ENCODE data around the gene AP2B1.
A peak's percentile ranks its signal among the peaks of the same experiment; 100 is the strongest.

Gene AP2B1

GRCh38 chr17:35568561-35568960, 18.6 kb upstream of the AP2B1 start:
- Histone ChIP-seq H4K8ac (ENCODE audit: low read length) (no peak overlapping the region), H2AK5ac (ENCODE audit: low read length, severe bottlenecking) (no peak overlapping the region), H3K4me2 (ENCODE audit: low read length, poor library complexity, severe bottlenecking) (peak overlapping the region; percentile 48), H3K36me3 (ENCODE audit: control insufficient read depth in 1 of 2, insufficient read depth in 2 of 2, low read depth in 1 of 2, low read length in 2 of 2) (peaks cover 1 to 5% of the 10 kb centered on the region in 2 experiments), H2BK5ac (ENCODE audit: low read depth, low read length, poor library complexity, severe bottlenecking) (no peak overlapping the region), H3K4me3 (ENCODE audit: insufficient read depth in 1 of 2, low read depth in 1 of 2, low read length in 2 of 2) (peak overlapping the region; percentile 38 to 95), H3K9me3 (ENCODE audit: control insufficient read depth, low read length) (no peaks in the 10 kb centered on the region), H3K4ac (ENCODE audit: low read depth in 1 of 2, low read length in 2 of 2) (no peak overlapping the region), H3K23ac (ENCODE audit: low read length in 2 of 2) (no peak overlapping the region), H2BK15ac (ENCODE audit: low read depth, poor library complexity, severe bottlenecking) (no peak overlapping the region), H3K79me1 (replicated peaks; ENCODE audit: low read length, poor library complexity, severe bottlenecking) (peaks cover 14% of the 10 kb centered on the region), H3K27me3 (ENCODE audit: control insufficient read depth in 1 of 2, insufficient read depth in 1 of 2, low read length in 2 of 2) (peaks cover 3 to 5% of the 10 kb centered on the region in 2 experiments), H2BK12ac (ENCODE audit: low read length in 2 of 2) (no peak overlapping the region), H3K27ac (ENCODE audit: low read length, poor library complexity, severe bottlenecking) (no peak overlapping the region), H2AFZ (ENCODE audit: low read depth, low read length) (peak overlapping the region; percentile 54), H3K18ac (ENCODE audit: low read depth in 1 of 2, low read length in 2 of 2) (no peak overlapping the region), H3K14ac (ENCODE audit: low read length in 2 of 2) (no peak overlapping the region), H4K91ac (ENCODE audit: low read length) (no peak overlapping the region), H2BK120ac (ENCODE audit: low read depth, low read length) (no peak overlapping the region), H3K4me1 (ENCODE audit: control insufficient read depth, insufficient read depth, low read depth, low read length) (peaks cover 8% of the 10 kb centered on the region), H3K9ac (ENCODE audit: low read length) (peak overlapping the region; percentile 97)
- 45% methylated on average over 15 of the region's 15 CpGs for WGBS
- DNase-seq: peak; percentile 80

- no peaks in the 10 kb centered on the region for H3K9me3 ChIP-seq (ENCODE audit: control insufficient read depth, low read length)
- WGBS: 98% methylated on average over 2 of the region's 2 CpGs
- H3K23ac ChIP-seq (ENCODE audit: low read length in 2 of 2): no peak overlapping the region
- no peak overlapping the region for H2BK120ac ChIP-seq (ENCODE audit: low read depth, low read length)
- no peak overlapping the region for H2AFZ ChIP-seq (ENCODE audit: low read depth, low read length)
- H3K27me3 ChIP-seq (ENCODE audit: control insufficient read depth in 1 of 2, insufficient read depth in 1 of 2, low read length in 2 of 2): peaks cover 3 to 5% of the 10 kb centered on the region in 2 experiments
- H4K91ac ChIP-seq (ENCODE audit: low read length): no peak overlapping the region
- no peak overlapping the region for H2BK15ac ChIP-seq (ENCODE audit: low read depth, poor library complexity, severe bottlenecking)
- no peak overlapping the region for H2BK5ac ChIP-seq (ENCODE audit: low read depth, low read length, poor library complexity, severe bottlenecking)
- no peak overlapping the region for H3K27ac ChIP-seq (ENCODE audit: low read length, poor library complexity, severe bottlenecking)
- H3K9ac ChIP-seq (ENCODE audit: low read length): peak overlapping the region; percentile 97
- no peak overlapping the region for H3K4ac ChIP-seq (ENCODE audit: low read depth in 1 of 2, low read length in 2 of 2)
- no peak overlapping the region for H3K14ac ChIP-seq (ENCODE audit: low read length in 2 of 2)
- DNase-seq: no peak
- H3K79me1 ChIP-seq (replicated peaks; ENCODE audit: low read length, poor library complexity, severe bottlenecking): peaks cover 14% of the 10 kb centered on the region
- no peak overlapping the region for H2BK12ac ChIP-seq (ENCODE audit: low read length in 2 of 2)
- H3K36me3 ChIP-seq (ENCODE audit: control insufficient read depth in 1 of 2, insufficient read depth in 2 of 2, low read depth in 1 of 2, low read length in 2 of 2): peaks cover 5 to 9% of the 10 kb centered on the region in 2 experiments
- H3K4me3 ChIP-seq (ENCODE audit: insufficient read depth in 1 of 2, low read depth in 1 of 2, low read length in 2 of 2): peak overlapping the region in 1 of 2 experiments; percentile 95
- no peak overlapping the region for H3K4me2 ChIP-seq (ENCODE audit: low read length, poor library complexity, severe bottlenecking)
- H3K4me1 ChIP-seq (ENCODE audit: control insufficient read depth, insufficient read depth, low read depth, low read length): peaks cover 8% of the 10 kb centered on the region
- H3K18ac ChIP-seq (ENCODE audit: low read depth in 1 of 2, low read length in 2 of 2): no peak overlapping the region
- H4K8ac ChIP-seq (ENCODE audit: low read length): no peak overlapping the region
- H2AK5ac ChIP-seq (ENCODE audit: low read length, severe bottlenecking): no peak overlapping the region
These were observed 17.7 kb upstream of the AP2B1 start for GRCh38 chr17:35569405-35569804.

GRCh38 chr17:35575759-35576158, 11.4 kb upstream of the AP2B1 start:
- Histone ChIP-seq H3K4me3 (ENCODE audit: insufficient read depth in 1 of 2, low read depth in 1 of 2, low read length in 2 of 2) (no peak overlapping the region), H2AK5ac (ENCODE audit: low read length, severe bottlenecking) (no peak overlapping the region), H3K9ac (ENCODE audit: low read length) (no peak overlapping the region), H4K8ac (ENCODE audit: low read length) (no peak overlapping the region), H3K18ac (ENCODE audit: low read depth in 1 of 2, low read length in 2 of 2) (no peak overlapping the region), H3K9me3 (ENCODE audit: control insufficient read depth, low read length) (no peaks in the 10 kb centered on the region), H3K23ac (ENCODE audit: low read length in 2 of 2) (no peak overlapping the region), H3K79me1 (replicated peaks; ENCODE audit: low read length, poor library complexity, severe bottlenecking) (peaks cover 21% of the 10 kb centered on the region), H4K91ac (ENCODE audit: low read length) (no peak overlapping the region), H3K36me3 (ENCODE audit: control insufficient read depth in 1 of 2, insufficient read depth in 2 of 2, low read depth in 1 of 2, low read length in 2 of 2) (peaks cover 11 to 33% of the 10 kb centered on the region in 2 experiments), H2BK120ac (ENCODE audit: low read depth, low read length) (no peak overlapping the region), H2BK15ac (ENCODE audit: low read depth, poor library complexity, severe bottlenecking) (no peak overlapping the region), H3K4ac (ENCODE audit: low read depth in 1 of 2, low read length in 2 of 2) (no peak overlapping the region), H3K4me2 (ENCODE audit: low read length, poor library complexity, severe bottlenecking) (no peak overlapping the region), H3K27ac (ENCODE audit: low read length, poor library complexity, severe bottlenecking) (no peak overlapping the region), H3K4me1 (ENCODE audit: control insufficient read depth, insufficient read depth, low read depth, low read length) (no peaks in the 10 kb centered on the region), H3K27me3 (ENCODE audit: control insufficient read depth in 1 of 2, insufficient read depth in 1 of 2, low read length in 2 of 2) (no peaks in the 10 kb centered on the region), H3K14ac (ENCODE audit: low read length in 2 of 2) (no peak overlapping the region), H2AFZ (ENCODE audit: low read depth, low read length) (peak overlapping the region; percentile 14), H2BK12ac (ENCODE audit: low read length in 2 of 2) (no peak overlapping the region), H2BK5ac (ENCODE audit: low read depth, low read length, poor library complexity, severe bottlenecking) (no peak overlapping the region)
- 100% methylated on average over 3 of the region's 3 CpGs for WGBS
- no peak for DNase-seq

GRCh38 chr17:35577830-35578196, 9.3 kb upstream of the AP2B1 start:
- Histone ChIP-seq H3K23ac (ENCODE audit: low read length in 2 of 2) (no peak overlapping the region), H3K27ac (ENCODE audit: low read length, poor library complexity, severe bottlenecking) (peak overlapping the region; percentile 84), H2BK5ac (ENCODE audit: low read depth, low read length, poor library complexity, severe bottlenecking) (no peak overlapping the region), H2BK12ac (ENCODE audit: low read length in 2 of 2) (no peak overlapping the region), H3K27me3 (ENCODE audit: control insufficient read depth in 1 of 2, insufficient read depth in 1 of 2, low read length in 2 of 2) (no peaks in the 10 kb centered on the region), H3K9ac (ENCODE audit: low read length) (peak overlapping the region; percentile 95), H3K79me1 (replicated peaks; ENCODE audit: low read length, poor library complexity, severe bottlenecking) (peaks cover 15% of the 10 kb centered on the region), H2BK15ac (ENCODE audit: low read depth, poor library complexity, severe bottlenecking) (no peak overlapping the region), H2BK120ac (ENCODE audit: low read depth, low read length) (no peak overlapping the region), H3K4me1 (ENCODE audit: control insufficient read depth, insufficient read depth, low read depth, low read length) (no peaks in the 10 kb centered on the region), H3K4me3 (ENCODE audit: insufficient read depth in 1 of 2, low read depth in 1 of 2, low read length in 2 of 2) (peak overlapping the region; percentile 81 to 93), H3K14ac (ENCODE audit: low read length in 2 of 2) (no peak overlapping the region), H3K36me3 (ENCODE audit: control insufficient read depth in 1 of 2, insufficient read depth in 2 of 2, low read depth in 1 of 2, low read length in 2 of 2) (peaks cover 7 to 33% of the 10 kb centered on the region in 2 experiments), H4K91ac (ENCODE audit: low read length) (no peak overlapping the region), H3K18ac (ENCODE audit: low read depth in 1 of 2, low read length in 2 of 2) (peak overlapping the region; percentile 57 to 92), H2AK5ac (ENCODE audit: low read length, severe bottlenecking) (no peak overlapping the region), H3K4me2 (ENCODE audit: low read length, poor library complexity, severe bottlenecking) (peak overlapping the region; percentile 94), H4K8ac (ENCODE audit: low read length) (peak overlapping the region; percentile 98), H3K4ac (ENCODE audit: low read depth in 1 of 2, low read length in 2 of 2) (peak overlapping the region; percentile 83 to 94), H2AFZ (ENCODE audit: low read depth, low read length) (peak overlapping the region; percentile 74), H3K9me3 (ENCODE audit: control insufficient read depth, low read length) (no peaks in the 10 kb centered on the region)
- 12% methylated on average over 8 of the region's 8 CpGs for WGBS
- peak; percentile 50 for DNase-seq
